Measurements from ENCODE around the gene CLCA4.
A peak's percentile ranks its signal among the peaks of the same experiment; 100 is the strongest.

CLCA4 gene, protein sequence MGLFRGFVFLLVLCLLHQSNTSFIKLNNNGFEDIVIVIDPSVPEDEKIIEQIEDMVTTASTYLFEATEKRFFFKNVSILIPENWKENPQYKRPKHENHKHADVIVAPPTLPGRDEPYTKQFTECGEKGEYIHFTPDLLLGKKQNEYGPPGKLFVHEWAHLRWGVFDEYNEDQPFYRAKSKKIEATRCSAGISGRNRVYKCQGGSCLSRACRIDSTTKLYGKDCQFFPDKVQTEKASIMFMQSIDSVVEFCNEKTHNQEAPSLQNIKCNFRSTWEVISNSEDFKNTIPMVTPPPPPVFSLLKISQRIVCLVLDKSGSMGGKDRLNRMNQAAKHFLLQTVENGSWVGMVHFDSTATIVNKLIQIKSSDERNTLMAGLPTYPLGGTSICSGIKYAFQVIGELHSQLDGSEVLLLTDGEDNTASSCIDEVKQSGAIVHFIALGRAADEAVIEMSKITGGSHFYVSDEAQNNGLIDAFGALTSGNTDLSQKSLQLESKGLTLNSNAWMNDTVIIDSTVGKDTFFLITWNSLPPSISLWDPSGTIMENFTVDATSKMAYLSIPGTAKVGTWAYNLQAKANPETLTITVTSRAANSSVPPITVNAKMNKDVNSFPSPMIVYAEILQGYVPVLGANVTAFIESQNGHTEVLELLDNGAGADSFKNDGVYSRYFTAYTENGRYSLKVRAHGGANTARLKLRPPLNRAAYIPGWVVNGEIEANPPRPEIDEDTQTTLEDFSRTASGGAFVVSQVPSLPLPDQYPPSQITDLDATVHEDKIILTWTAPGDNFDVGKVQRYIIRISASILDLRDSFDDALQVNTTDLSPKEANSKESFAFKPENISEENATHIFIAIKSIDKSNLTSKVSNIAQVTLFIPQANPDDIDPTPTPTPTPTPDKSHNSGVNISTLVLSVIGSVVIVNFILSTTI

DNA sequence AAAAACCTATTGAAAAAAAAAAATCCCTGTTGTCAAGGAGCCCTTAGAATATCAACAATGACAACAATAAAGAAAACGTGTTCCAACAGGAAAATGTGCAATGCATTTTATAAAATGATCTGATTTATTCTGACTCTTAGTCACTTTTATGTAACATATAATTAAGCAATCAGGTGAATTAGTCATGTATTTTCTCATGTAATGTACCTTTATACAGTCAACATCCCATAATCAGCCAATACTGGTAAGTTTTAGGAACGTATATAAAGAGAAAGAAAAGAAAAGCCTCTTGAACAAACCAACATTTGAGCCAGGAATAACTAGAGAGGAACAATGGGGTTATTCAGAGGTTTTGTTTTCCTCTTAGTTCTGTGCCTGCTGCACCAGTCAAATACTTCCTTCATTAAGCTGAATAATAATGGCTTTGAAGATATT lies at the start of gene CLCA4:
Gene CLCA4 (plus strand): TSS at position 292 of the 435 bp plus-strand sequence. CDS start 42 bp downstream, at position 334.
- H3K27me3 Mint-ChIP-seq (ENCODE audit: low read depth, poor library complexity): no peaks in the 10 kb centered on the region
- no peaks in the 10 kb centered on the region for H3K4me1 Mint-ChIP-seq
- no peak within 1 kb of the TSS for H3K4me3 Mint-ChIP-seq
- no peak for TF ChIP-seq CTCF (IDR thresholded peaks at IDR 0.05)
- no peak for DNase-seq
- H3K27ac Mint-ChIP-seq: no peak within 1 kb of the TSS
- H3K9me3 Mint-ChIP-seq: peaks cover 11% of the 10 kb centered on the region
- H3K36me3 Mint-ChIP-seq (ENCODE audit: low read depth): no peaks in the 10 kb centered on the region

DNA sequence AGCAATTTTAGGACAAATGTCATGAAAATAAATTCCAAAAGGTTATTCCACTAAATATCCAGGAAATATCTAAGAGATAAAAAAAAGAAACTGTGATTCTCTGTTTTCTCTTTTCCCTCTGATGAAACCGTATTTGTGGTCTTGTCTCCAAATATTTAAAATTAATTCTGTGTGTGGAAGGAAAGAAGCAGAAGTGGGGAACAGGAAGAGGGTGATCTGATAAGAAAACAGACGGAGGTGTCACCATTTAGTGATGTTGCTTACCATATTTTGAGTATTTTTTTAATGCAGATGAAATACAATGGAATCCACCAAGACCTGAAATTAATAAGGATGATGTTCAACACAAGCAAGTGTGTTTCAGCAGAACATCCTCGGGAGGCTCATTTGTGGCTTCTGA lies 48.6 kb upstream of the CLCA4 start:
- Mint-ChIP-seq H3K4me3 (no peak overlapping the region), H3K27ac (no peak overlapping the region), H3K9me3 (no peaks in the 10 kb centered on the region), H3K4me1 (peaks cover 15% of the 10 kb centered on the region), H3K27me3 (ENCODE audit: low read depth, poor library complexity) (peaks cover 12% of the 10 kb centered on the region), H3K36me3 (ENCODE audit: low read depth) (no peaks in the 10 kb centered on the region)
- no peak for TF ChIP-seq CTCF (IDR thresholded peaks at IDR 0.05)
- DNase-seq: no peak

DNA sequence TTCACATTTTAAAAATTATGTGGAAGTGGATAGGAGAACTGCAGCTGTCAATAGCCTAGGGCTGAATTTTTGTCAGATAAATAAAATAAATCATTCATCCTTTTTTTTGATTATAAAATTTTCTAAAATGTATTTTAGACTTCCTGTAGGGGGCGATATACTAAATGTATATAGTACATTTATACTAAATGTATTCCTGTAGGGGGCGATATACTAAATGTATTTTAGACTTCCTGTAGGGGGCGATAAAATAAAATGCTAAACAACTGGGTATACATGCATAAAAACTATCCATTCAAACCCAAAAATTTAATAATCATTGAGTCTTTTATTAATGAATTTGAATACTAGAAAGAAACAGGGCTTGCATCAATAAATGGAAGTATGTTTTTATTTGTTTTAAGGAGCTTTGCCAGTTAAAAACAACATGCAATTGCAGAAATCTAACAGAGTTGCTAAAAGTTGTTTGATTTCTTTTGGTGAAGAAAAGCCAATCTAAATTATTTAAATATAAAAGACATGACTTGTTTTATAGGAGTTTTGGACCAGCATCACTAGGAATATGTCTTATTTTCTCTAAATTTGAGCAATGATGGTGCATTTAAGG lies 46.8 kb upstream of the CLCA4 start:
- Mint-ChIP-seq H3K27ac (no peak overlapping the region), H3K4me1 (peaks cover 25% of the 10 kb centered on the region)
- DNase-seq: no peak

GRCh38 chr1:86500714-86501113 lies 46.2 kb upstream of the CLCA4 start:
- Mint-ChIP-seq H3K9me3 (no peaks in the 10 kb centered on the region), H3K4me1 (peaks cover 25% of the 10 kb centered on the region)

More for the DNA sequence above, 46.8 kb upstream of the CLCA4 start:
- H3K27me3 Mint-ChIP-seq (ENCODE audit: low read depth, poor library complexity): peaks cover 17% of the 10 kb centered on the region
- TF ChIP-seq CTCF (IDR thresholded peaks at IDR 0.05): peak; percentile 94
- no peaks in the 10 kb centered on the region for H3K36me3 Mint-ChIP-seq (ENCODE audit: low read depth)
- H3K4me3 Mint-ChIP-seq: no peak overlapping the region
- no peaks in the 10 kb centered on the region for H3K9me3 Mint-ChIP-seq

More at GRCh38 chr1:86500714-86501113, 46.2 kb upstream of the CLCA4 start:
- TF ChIP-seq CTCF (IDR thresholded peaks at IDR 0.05): no peak
- H3K4me3 Mint-ChIP-seq: no peak overlapping the region
- H3K36me3 Mint-ChIP-seq (ENCODE audit: low read depth): no peaks in the 10 kb centered on the region
- peaks cover 19% of the 10 kb centered on the region for H3K27me3 Mint-ChIP-seq (ENCODE audit: low read depth, poor library complexity)
- DNase-seq: no peak
- no peak overlapping the region for H3K27ac Mint-ChIP-seq
